WTC11 (cell line): ENCODE results near the gene CDK8. TPM values are rescaled to one million over a fixed set of nuclear protein-coding genes. Genes with fewer than 3 reads are reported as not detected.

Source experiments
- ATAC-seq: fragments of 200-7000 bp; cut with Tn5 transposase; 2 replicates; pipeline ENCODE4 v1.10.0; 2021; ENCODE audit warnings: mild to moderate bottlenecking, moderate library complexity
- CTCF ChIA-PET: fragments of 300-600 bp; sonication (Branson Sonifier 250); formaldehyde crosslinking; loops from one replicate; lab custom pipeline; 2021; ENCODE audit warnings: antibody characterized with exemption; lab: Charles Lee
- POLR2A ChIA-PET: fragments of 350-600 bp; sonication (Branson Sonifier 250); formaldehyde crosslinking; loops from one replicate; lab custom pipeline; 2021; ENCODE audit warnings: antibody characterized with exemption; lab: Charles Lee
- DNase-seq: peaks from one replicate; pipeline ENCODE4 v3.0.0; 2021; ENCODE audit warnings: low spot score
- H3K27ac Mint-ChIP-seq: 2 replicates; pipeline ENCODE4 v1.8.0; 2021; ENCODE audit warnings: mixed read lengths
- H3K27me3 Mint-ChIP-seq: 2 replicates; pipeline ENCODE4 v1.8.0; 2021; ENCODE audit warnings: low read depth, mild to moderate bottlenecking, moderate library complexity, mixed read lengths
- H3K36me3 Mint-ChIP-seq: 2 replicates; pipeline ENCODE4 v1.8.0; 2021; ENCODE audit warnings: mixed read lengths
- H3K4me1 Mint-ChIP-seq: 2 replicates; pipeline ENCODE4 v1.8.0; 2022; ENCODE audit warnings: mixed read lengths
- H3K4me3 Mint-ChIP-seq: 2 replicates; pipeline ENCODE4 v1.8.0; 2021; ENCODE audit warnings: mild to moderate bottlenecking, moderate library complexity, mixed read lengths
- H3K9me3 Mint-ChIP-seq: 2 replicates; pipeline ENCODE4 v1.8.0; 2021; ENCODE audit warnings: mixed read lengths
- ATF1 ChIP-seq: sonication (generic); formaldehyde crosslinking; IDR thresholded peaks from 2 replicates; pipeline ENCODE4 v1.8.1; 2023; ENCODE audit warnings: mild to moderate bottlenecking, moderate library complexity, missing genetic modification reagents
- EMX1 ChIP-seq: fragments of 250-450 bp; sonication (Bioruptor Pico); IDR thresholded peaks from 2 replicates; pipeline ENCODE4 v1.8.0; 2021; ENCODE audit warnings: mild to moderate bottlenecking
- ESRRA ChIP-seq: sonication (generic); formaldehyde crosslinking; IDR thresholded peaks from 2 replicates; pipeline ENCODE4 v1.8.1; 2022; ENCODE audit warnings: mild to moderate bottlenecking, missing genetic modification reagents, borderline replicate concordance
- PRRX2 ChIP-seq: fragments of 250-450 bp; sonication (Bioruptor Pico); IDR thresholded peaks from 2 replicates; pipeline ENCODE4 v1.8.0; 2021; ENCODE audit warnings: mild to moderate bottlenecking
- RORB ChIP-seq: fragments of 250-450 bp; sonication (Bioruptor Pico); IDR thresholded peaks from 2 replicates; pipeline ENCODE4 v1.9.0; 2021; ENCODE audit warnings: mild to moderate bottlenecking
- SMAD4 ChIP-seq: sonication (generic); formaldehyde crosslinking; IDR thresholded peaks from 2 replicates; pipeline ENCODE4 v1.8.0; 2022; ENCODE audit warnings: mild to moderate bottlenecking, missing genetic modification reagents
- TCF7 ChIP-seq: sonication (generic); formaldehyde crosslinking; IDR thresholded peaks from 2 replicates; pipeline ENCODE4 v1.8.0; 2022; ENCODE audit warnings: mild to moderate bottlenecking, low read depth, missing genetic modification reagents, moderate library complexity
- ZNF121 ChIP-seq: sonication (generic); formaldehyde crosslinking; IDR thresholded peaks from 2 replicates; pipeline ENCODE4 v1.8.0; 2023; ENCODE audit warnings: missing genetic modification reagents
- ZNF232 ChIP-seq: sonication (generic); formaldehyde crosslinking; IDR thresholded peaks from 2 replicates; pipeline ENCODE4 v1.8.0; 2022; ENCODE audit warnings: mild to moderate bottlenecking, missing genetic modification reagents
- ZNF263 ChIP-seq: sonication (generic); formaldehyde crosslinking; IDR thresholded peaks from 2 replicates; pipeline ENCODE4 v1.8.1; 2022; ENCODE audit warnings: low read depth, mild to moderate bottlenecking, moderate library complexity, missing genetic modification reagents
- ZNF317 ChIP-seq: sonication (generic); formaldehyde crosslinking; IDR thresholded peaks from 2 replicates; pipeline ENCODE4 v1.8.1; 2023; ENCODE audit warnings: low read depth, mild to moderate bottlenecking, moderate library complexity, missing genetic modification reagents, borderline replicate concordance
- ZNF416 ChIP-seq: fragments of 250-450 bp; sonication (Bioruptor Pico); IDR thresholded peaks from 2 replicates; pipeline ENCODE4 v1.9.0; 2021; ENCODE audit warnings: mild to moderate bottlenecking, inconsistent platforms
- total RNA-seq: library from RNA; stranded (reverse); gene quantifications from 3 replicates; pipeline ENCODE4 v1.2.3, GENCODE V29; 2021
- TF ChIP-seq, protein P1 (sequence below): sonication (generic); formaldehyde crosslinking; IDR thresholded peaks from 2 replicates; pipeline ENCODE4 v1.8.1; 2023; ENCODE audit warnings: mild to moderate bottlenecking, missing genetic modification reagents
- TF ChIP-seq, protein P2 (sequence below): sonication (generic); formaldehyde crosslinking; IDR thresholded peaks from 2 replicates; pipeline ENCODE4 v1.8.0; 2022; ENCODE audit warnings: missing genetic modification reagents
- TF ChIP-seq, protein P3 (sequence below): sonication (generic); formaldehyde crosslinking; IDR thresholded peaks from 2 replicates; pipeline ENCODE4 v1.8.0; 2022; ENCODE audit warnings: mild to moderate bottlenecking, missing genetic modification reagents
- TF ChIP-seq, protein P4 (sequence below): fragments of 250-450 bp; sonication (Bioruptor Pico); IDR thresholded peaks from 2 replicates; pipeline ENCODE4 v1.8.0; 2021; ENCODE audit warnings: mild to moderate bottlenecking
- TF ChIP-seq, protein P5 (sequence below): sonication (generic); formaldehyde crosslinking; IDR thresholded peaks from 2 replicates; pipeline ENCODE4 v1.8.1; 2022; ENCODE audit warnings: low read depth, missing genetic modification reagents, borderline replicate concordance
- TF ChIP-seq, protein P6 (sequence below): sonication (generic); formaldehyde crosslinking; IDR thresholded peaks from 2 replicates; pipeline ENCODE4 v1.8.1; 2023; ENCODE audit warnings: mild to moderate bottlenecking, missing genetic modification reagents, moderate library complexity
- TF ChIP-seq, protein P7 (sequence below): fragments of 200-600 bp; IDR thresholded peaks from 2 replicates; pipeline ENCODE4 v1.8.0; 2022; ENCODE audit warnings: antibody characterized with exemption

Gene CDK8
- total RNA-seq, 1 experiment from 2014 or later = 21.4 TPM

DNA sequence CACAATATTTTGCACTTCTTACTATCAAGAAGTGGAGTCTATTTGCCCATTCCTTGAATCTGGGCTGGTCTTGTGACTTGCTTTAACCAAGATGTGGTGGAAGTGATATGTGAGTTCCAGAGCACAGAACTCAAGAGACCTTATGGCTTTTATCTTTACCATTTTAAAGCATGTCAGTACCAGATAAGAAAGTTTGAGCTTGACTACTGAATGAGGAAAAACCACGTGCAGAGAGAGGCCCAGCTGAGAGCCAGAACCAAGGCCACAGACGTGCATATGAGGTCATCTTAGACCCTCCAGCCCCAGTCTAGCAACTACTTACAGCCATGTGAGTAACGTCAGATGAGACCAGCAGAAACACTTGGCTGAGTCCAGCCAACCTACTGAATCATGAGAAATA, 6.3 kb upstream of the CDK8 start:
- Mint-ChIP-seq H3K36me3 (no peaks in the 10 kb centered on the region), H3K27me3 (peaks cover 7% of the 10 kb centered on the region), H3K9me3 (peaks cover 14% of the 10 kb centered on the region), H3K4me3 (no peak overlapping the region), H3K27ac (no peak overlapping the region), H3K4me1 (peaks cover 4% of the 10 kb centered on the region; the same call in 1 of the 2 replicates)
- ChIA-PET POLR2A (no interaction called here), CTCF (no interaction called here)
- TF ChIP-seq ZNF121 (CRISPR knock-in tag) = no peak
- TF ChIP-seq PRRX2 (CRISPR knock-in tag) = no peak
- TF ChIP-seq, protein P1, sequence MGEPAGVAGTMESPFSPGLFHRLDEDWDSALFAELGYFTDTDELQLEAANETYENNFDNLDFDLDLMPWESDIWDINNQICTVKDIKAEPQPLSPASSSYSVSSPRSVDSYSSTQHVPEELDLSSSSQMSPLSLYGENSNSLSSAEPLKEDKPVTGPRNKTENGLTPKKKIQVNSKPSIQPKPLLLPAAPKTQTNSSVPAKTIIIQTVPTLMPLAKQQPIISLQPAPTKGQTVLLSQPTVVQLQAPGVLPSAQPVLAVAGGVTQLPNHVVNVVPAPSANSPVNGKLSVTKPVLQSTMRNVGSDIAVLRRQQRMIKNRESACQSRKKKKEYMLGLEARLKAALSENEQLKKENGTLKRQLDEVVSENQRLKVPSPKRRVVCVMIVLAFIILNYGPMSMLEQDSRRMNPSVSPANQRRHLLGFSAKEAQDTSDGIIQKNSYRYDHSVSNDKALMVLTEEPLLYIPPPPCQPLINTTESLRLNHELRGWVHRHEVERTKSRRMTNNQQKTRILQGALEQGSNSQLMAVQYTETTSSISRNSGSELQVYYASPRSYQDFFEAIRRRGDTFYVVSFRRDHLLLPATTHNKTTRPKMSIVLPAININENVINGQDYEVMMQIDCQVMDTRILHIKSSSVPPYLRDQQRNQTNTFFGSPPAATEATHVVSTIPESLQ (CRISPR knock-in tag) = no peak
- TF ChIP-seq ZNF232 (CRISPR knock-in tag) = no peak
- TF ChIP-seq, protein P2, sequence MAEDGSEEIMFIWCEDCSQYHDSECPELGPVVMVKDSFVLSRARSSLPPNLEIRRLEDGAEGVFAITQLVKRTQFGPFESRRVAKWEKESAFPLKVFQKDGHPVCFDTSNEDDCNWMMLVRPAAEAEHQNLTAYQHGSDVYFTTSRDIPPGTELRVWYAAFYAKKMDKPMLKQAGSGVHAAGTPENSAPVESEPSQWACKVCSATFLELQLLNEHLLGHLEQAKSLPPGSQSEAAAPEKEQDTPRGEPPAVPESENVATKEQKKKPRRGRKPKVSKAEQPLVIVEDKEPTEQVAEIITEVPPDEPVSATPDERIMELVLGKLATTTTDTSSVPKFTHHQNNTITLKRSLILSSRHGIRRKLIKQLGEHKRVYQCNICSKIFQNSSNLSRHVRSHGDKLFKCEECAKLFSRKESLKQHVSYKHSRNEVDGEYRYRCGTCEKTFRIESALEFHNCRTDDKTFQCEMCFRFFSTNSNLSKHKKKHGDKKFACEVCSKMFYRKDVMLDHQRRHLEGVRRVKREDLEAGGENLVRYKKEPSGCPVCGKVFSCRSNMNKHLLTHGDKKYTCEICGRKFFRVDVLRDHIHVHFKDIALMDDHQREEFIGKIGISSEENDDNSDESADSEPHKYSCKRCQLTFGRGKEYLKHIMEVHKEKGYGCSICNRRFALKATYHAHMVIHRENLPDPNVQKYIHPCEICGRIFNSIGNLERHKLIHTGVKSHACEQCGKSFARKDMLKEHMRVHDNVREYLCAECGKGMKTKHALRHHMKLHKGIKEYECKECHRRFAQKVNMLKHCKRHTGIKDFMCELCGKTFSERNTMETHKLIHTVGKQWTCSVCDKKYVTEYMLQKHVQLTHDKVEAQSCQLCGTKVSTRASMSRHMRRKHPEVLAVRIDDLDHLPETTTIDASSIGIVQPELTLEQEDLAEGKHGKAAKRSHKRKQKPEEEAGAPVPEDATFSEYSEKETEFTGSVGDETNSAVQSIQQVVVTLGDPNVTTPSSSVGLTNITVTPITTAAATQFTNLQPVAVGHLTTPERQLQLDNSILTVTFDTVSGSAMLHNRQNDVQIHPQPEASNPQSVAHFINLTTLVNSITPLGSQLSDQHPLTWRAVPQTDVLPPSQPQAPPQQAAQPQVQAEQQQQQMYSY (CRISPR knock-in tag) = no peak
- TF ChIP-seq, protein P3, sequence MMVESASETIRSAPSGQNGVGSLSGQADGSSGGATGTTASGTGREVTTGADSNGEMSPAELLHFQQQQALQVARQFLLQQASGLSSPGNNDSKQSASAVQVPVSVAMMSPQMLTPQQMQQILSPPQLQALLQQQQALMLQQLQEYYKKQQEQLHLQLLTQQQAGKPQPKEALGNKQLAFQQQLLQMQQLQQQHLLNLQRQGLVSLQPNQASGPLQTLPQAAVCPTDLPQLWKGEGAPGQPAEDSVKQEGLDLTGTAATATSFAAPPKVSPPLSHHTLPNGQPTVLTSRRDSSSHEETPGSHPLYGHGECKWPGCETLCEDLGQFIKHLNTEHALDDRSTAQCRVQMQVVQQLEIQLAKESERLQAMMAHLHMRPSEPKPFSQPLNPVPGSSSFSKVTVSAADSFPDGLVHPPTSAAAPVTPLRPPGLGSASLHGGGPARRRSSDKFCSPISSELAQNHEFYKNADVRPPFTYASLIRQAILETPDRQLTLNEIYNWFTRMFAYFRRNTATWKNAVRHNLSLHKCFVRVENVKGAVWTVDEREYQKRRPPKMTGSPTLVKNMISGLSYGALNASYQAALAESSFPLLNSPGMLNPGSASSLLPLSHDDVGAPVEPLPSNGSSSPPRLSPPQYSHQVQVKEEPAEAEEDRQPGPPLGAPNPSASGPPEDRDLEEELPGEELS (CRISPR knock-in tag) = no peak
- TF ChIP-seq TCF7 (CRISPR knock-in tag) = no peak
- TF ChIP-seq, protein P4, sequence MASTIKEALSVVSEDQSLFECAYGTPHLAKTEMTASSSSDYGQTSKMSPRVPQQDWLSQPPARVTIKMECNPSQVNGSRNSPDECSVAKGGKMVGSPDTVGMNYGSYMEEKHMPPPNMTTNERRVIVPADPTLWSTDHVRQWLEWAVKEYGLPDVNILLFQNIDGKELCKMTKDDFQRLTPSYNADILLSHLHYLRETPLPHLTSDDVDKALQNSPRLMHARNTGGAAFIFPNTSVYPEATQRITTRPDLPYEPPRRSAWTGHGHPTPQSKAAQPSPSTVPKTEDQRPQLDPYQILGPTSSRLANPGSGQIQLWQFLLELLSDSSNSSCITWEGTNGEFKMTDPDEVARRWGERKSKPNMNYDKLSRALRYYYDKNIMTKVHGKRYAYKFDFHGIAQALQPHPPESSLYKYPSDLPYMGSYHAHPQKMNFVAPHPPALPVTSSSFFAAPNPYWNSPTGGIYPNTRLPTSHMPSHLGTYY = no peak
- no peak for TF ChIP-seq ZNF263 (CRISPR knock-in tag)
- TF ChIP-seq RORB (CRISPR knock-in tag) = no peak
- TF ChIP-seq, protein P5, sequence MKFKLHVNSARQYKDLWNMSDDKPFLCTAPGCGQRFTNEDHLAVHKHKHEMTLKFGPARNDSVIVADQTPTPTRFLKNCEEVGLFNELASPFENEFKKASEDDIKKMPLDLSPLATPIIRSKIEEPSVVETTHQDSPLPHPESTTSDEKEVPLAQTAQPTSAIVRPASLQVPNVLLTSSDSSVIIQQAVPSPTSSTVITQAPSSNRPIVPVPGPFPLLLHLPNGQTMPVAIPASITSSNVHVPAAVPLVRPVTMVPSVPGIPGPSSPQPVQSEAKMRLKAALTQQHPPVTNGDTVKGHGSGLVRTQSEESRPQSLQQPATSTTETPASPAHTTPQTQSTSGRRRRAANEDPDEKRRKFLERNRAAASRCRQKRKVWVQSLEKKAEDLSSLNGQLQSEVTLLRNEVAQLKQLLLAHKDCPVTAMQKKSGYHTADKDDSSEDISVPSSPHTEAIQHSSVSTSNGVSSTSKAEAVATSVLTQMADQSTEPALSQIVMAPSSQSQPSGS (CRISPR knock-in tag) = no peak
- no peak for TF ChIP-seq EMX1
- ATAC-seq = no peak
- DNase-seq = no peak

DNA sequence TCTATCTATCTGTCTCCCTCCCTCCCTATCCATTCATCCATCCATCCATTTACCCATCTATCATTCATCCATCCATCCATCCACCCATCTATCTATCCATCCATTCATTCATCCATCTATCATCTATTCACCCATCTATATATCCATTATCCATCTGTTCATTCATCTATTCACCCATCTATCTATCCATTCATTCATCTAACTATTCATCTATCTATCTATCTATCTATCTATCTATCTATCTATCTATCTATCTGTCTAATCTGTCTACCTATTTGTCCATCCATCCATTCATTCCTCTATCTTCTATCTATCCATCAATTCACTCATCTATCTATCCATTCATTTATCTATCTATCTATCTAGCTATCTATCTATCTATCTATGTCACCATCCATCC, 4.4 kb upstream of the CDK8 start:
- ATAC-seq (no peak), DNase-seq (no peak)
- ChIA-PET CTCF (no interaction called here), POLR2A (no interaction called here)
- H3K9me3 Mint-ChIP-seq = no peaks in the 10 kb centered on the region
- H3K36me3 Mint-ChIP-seq = no peaks in the 10 kb centered on the region
- peaks cover 7% of the 10 kb centered on the region for H3K4me1 Mint-ChIP-seq
- H3K4me3 Mint-ChIP-seq = no peak overlapping the region
- H3K27me3 Mint-ChIP-seq = peaks cover 7% of the 10 kb centered on the region
- no peak overlapping the region for H3K27ac Mint-ChIP-seq
- TF ChIP-seq, protein P6, sequence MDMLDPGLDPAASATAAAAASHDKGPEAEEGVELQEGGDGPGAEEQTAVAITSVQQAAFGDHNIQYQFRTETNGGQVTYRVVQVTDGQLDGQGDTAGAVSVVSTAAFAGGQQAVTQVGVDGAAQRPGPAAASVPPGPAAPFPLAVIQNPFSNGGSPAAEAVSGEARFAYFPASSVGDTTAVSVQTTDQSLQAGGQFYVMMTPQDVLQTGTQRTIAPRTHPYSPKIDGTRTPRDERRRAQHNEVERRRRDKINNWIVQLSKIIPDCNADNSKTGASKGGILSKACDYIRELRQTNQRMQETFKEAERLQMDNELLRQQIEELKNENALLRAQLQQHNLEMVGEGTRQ (CRISPR knock-in tag) = no peak
- TF ChIP-seq ESRRA (CRISPR knock-in tag) (no peak), ATF1 (CRISPR knock-in tag) (no peak), ZNF317 (no peak), RORB (CRISPR knock-in tag) (no peak), ZNF416 (CRISPR knock-in tag) (no peak), SMAD4 (CRISPR knock-in tag) (no peak), ZNF121 (CRISPR knock-in tag) (no peak), TCF7 (CRISPR knock-in tag) (no peak)
- TF ChIP-seq, protein P4 = no peak
- TF ChIP-seq, protein P7, sequence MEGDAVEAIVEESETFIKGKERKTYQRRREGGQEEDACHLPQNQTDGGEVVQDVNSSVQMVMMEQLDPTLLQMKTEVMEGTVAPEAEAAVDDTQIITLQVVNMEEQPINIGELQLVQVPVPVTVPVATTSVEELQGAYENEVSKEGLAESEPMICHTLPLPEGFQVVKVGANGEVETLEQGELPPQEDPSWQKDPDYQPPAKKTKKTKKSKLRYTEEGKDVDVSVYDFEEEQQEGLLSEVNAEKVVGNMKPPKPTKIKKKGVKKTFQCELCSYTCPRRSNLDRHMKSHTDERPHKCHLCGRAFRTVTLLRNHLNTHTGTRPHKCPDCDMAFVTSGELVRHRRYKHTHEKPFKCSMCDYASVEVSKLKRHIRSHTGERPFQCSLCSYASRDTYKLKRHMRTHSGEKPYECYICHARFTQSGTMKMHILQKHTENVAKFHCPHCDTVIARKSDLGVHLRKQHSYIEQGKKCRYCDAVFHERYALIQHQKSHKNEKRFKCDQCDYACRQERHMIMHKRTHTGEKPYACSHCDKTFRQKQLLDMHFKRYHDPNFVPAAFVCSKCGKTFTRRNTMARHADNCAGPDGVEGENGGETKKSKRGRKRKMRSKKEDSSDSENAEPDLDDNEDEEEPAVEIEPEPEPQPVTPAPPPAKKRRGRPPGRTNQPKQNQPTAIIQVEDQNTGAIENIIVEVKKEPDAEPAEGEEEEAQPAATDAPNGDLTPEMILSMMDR = no peak
